DMS153 treated with DMSO at 0.1 percent for 48 hours (cell line): ENCODE measurements around the gene ANKRD11.
"Not testable (repeated sequence)": the region's sequence is repeated elsewhere in the genome, so short reads cannot be mapped to it uniquely, and the experiment has no call there.

Experiments used
- DNase-seq: peaks from one replicate; lab custom pipeline; 2025; ENCODE audit not compliant: unreplicated experiment; lab: John Stamatoyannopoulos, UW

ANKRD11 gene

GRCh38 chr16:89482150-89482816 lies 8.1 kb downstream of the ANKRD11 start:
- no peak for DNase-seq

GRCh38 chr16:89481356-89481955 lies 8.9 kb downstream of the ANKRD11 start:
- no peak for DNase-seq

GRCh38 chr16:89478576-89479221 lies 11.7 kb downstream of the ANKRD11 start:
- no peak for DNase-seq

GRCh38 chr16:89476811-89477261 lies 13.5 kb downstream of the ANKRD11 start:
- DNase-seq, result no peak

GRCh38 chr16:89476379-89476778 lies 14.0 kb downstream of the ANKRD11 start:
- no peak for DNase-seq

- no peak for DNase-seq
Measured at GRCh38 chr16:89475144-89475543, 15.2 kb downstream of the ANKRD11 start.

- DNase-seq, result no peak
Measured at GRCh38 chr16:89473791-89474414, 16.5 kb downstream of the ANKRD11 start.

GRCh38 chr16:89473136-89473712 lies 17.1 kb downstream of the ANKRD11 start:
- DNase-seq, result no peak

GRCh38 chr16:89472711-89473075 lies 17.7 kb downstream of the ANKRD11 start:
- DNase-seq, result no peak

GRCh38 chr16:89467382-89467781 lies 23.0 kb downstream of the ANKRD11 start:
- DNase-seq, result no peak

GRCh38 chr16:89466920-89467319 lies 23.4 kb downstream of the ANKRD11 start:
- no peak for DNase-seq

GRCh38 chr16:89463312-89463711 lies 27.0 kb downstream of the ANKRD11 start:
- DNase-seq, result not testable (repeated sequence)

- DNase-seq, result not testable (repeated sequence)
Measured at GRCh38 chr16:89462639-89463038, 27.7 kb downstream of the ANKRD11 start.

- not testable (repeated sequence) for DNase-seq
Measured at GRCh38 chr16:89461890-89462289, 28.5 kb downstream of the ANKRD11 start.

- no peak for DNase-seq
Measured at GRCh38 chr16:89460556-89460955, 29.8 kb downstream of the ANKRD11 start.

GRCh38 chr16:89458967-89459366 lies 31.4 kb downstream of the ANKRD11 start:
- no peak for DNase-seq

- no peak for DNase-seq
Measured at GRCh38 chr16:89458551-89458950, 31.8 kb downstream of the ANKRD11 start.

GRCh38 chr16:89456419-89456959 lies 33.9 kb downstream of the ANKRD11 start:
- no peak for DNase-seq

GRCh38 chr16:89455692-89456091 lies 34.7 kb downstream of the ANKRD11 start:
- no peak for DNase-seq

GRCh38 chr16:89455178-89455577 lies 35.2 kb downstream of the ANKRD11 start:
- DNase-seq, result no peak
